ENCODE data around the gene EFNA3. TPM values are rescaled to one million over a fixed set of nuclear protein-coding genes. Genes with fewer than 3 reads are reported as not detected.

EFNA3 gene
- total and polyA plus RNA-seq, 2 of the 4 experiments (the other 2 are of a cell fraction) = 0.72 to 1.6 TPM

GRCh38 chr1:155134880-155135414, 56.3 kb downstream of the EFNA3 start:
- no TSS peak for BruUV-seq (replicated peaks)
- 0% methylated on average over 3 of the region's 18 CpGs; no CpG with 5 or more reads in 1 of the 2 experiments for WGBS, 2 experiments (ENCODE audit: extremely low coverage in 2 of 2, insufficient read length in 1 of 2)
- TF ChIP-seq CHD1 (IDR thresholded peaks at IDR 0.05; ENCODE audit: low read depth, low read length) = no peak
- peak; percentile 82 for TF ChIP-seq MAZ (IDR thresholded peaks at IDR 0.05; ENCODE audit: borderline replicate concordance, low read depth, low read length)
- TF ChIP-seq ELK1 (IDR thresholded peaks at IDR 0.05; ENCODE audit: borderline replicate concordance, low read depth, low read length) = no peak
- peak; percentile 47; the same call in 1 of the 2 replicates for TF ChIP-seq BHLHE40 (IDR thresholded peaks at IDR 0.05; ENCODE audit: low read depth, low read length)
- no peak for TF ChIP-seq RFX5 (IDR thresholded peaks at IDR 0.05; ENCODE audit: low read depth, low read length)
- no peak for TF ChIP-seq SMC3 (IDR thresholded peaks at IDR 0.05; ENCODE audit: low read depth, low read length)
- TF ChIP-seq RAD21 (IDR thresholded peaks at IDR 0.05; ENCODE audit: low read length) = no peak
- no peak for TF ChIP-seq CEBPB (IDR thresholded peaks at IDR 0.05; ENCODE audit: low read depth, low read length)
- peak; percentile 89 for TF ChIP-seq MXI1 (IDR thresholded peaks at IDR 0.05; ENCODE audit: borderline replicate concordance, low read depth, low read length)
- TF ChIP-seq POLR2A (IDR thresholded peaks at IDR 0.05; ENCODE audit: low read depth, low read length) = no peak
- TF ChIP-seq CTCF (conservative IDR thresholded peaks at IDR 0.05; ENCODE audit: low read depth, low read length) = no peak
- TF ChIP-seq USF2 (IDR thresholded peaks at IDR 0.05; ENCODE audit: low read depth, low read length) = peak; percentile 13; the same call in 1 of the 2 replicates
- no peak for TF ChIP-seq RCOR1 (IDR thresholded peaks at IDR 0.05; ENCODE audit: insufficient replicate concordance, low read length)
- no peak for TF ChIP-seq NFE2L2 (IDR thresholded peaks at IDR 0.05; ENCODE audit: low read depth, low read length)
- peak; percentile 49; the same call in 1 of the 2 replicates for TF ChIP-seq FOS (IDR thresholded peaks at IDR 0.05; ENCODE audit: low read depth, low read length)

More at GRCh38 chr1:155134880-155135414, 56.3 kb downstream of the EFNA3 start:
- peak overlapping the region; percentile 97 for H2AK9ac ChIP-seq (replicated peaks; ENCODE audit: low read depth, low read length, poor library complexity)
- no peak overlapping the region for H2BK20ac ChIP-seq (ENCODE audit: low read depth, low read length)
- H2AK5ac ChIP-seq (ENCODE audit: low read depth, low read length) = peak overlapping the region; percentile 92
- H3K4ac ChIP-seq (ENCODE audit: low read depth, low read length) = peak overlapping the region; percentile 98
- peak overlapping the region; percentile 90 for H3K9ac ChIP-seq (ENCODE audit: low read depth, low read length)
- peak; percentile 97 for DNase-seq
- H3K9me3 ChIP-seq (ENCODE audit: control insufficient read depth, insufficient read depth, low read length) = no peaks in the 10 kb centered on the region
- intact Hi-C loops (cut with micrococcal nuclease) (loop anchor here (1.0 kb wide), 1 partner anchor 32 kb away; no protein-coding TSS in a partner anchor), dilution Hi-C loops (cut with HindIII; ENCODE audit: low sequenced_read_pairs, unreplicated experiment) (no loop called here), in situ Hi-C loops (cut with MboI; ENCODE audit: low sequenced_read_pairs) (no loop called here)
- peak overlapping the region; percentile 82; the same call in 1 of the 2 replicates for H2BK120ac ChIP-seq (ENCODE audit: low read depth, low read length)
- peak overlapping the region; percentile 87 for H3K4me2 ChIP-seq (ENCODE audit: low read depth, low read length)
- ChIA-PET POLR2A (ENCODE audit: unreplicated experiment) (no interaction called here), CTCF (no interaction called here)
- peaks cover 20 to 40% of the 10 kb centered on the region in 2 experiments for H3K79me1 ChIP-seq (ENCODE audit: low read depth in 1 of 2, low read length in 2 of 2)
- peak; percentile 71 for ATAC-seq (ENCODE audit: low read depth)
- H4K5ac ChIP-seq (ENCODE audit: low read depth, low read length) = peak overlapping the region; percentile 94
- peaks cover 2% of the 10 kb centered on the region for H3K27me3 ChIP-seq (ENCODE audit: control insufficient read depth, insufficient read depth, low read length)
- no peaks in the 10 kb centered on the region for H4K20me1 ChIP-seq (ENCODE audit: insufficient read depth, low read length)
- H2BK5ac ChIP-seq (ENCODE audit: low read depth, low read length, poor library complexity, severe bottlenecking) = peak overlapping the region; percentile 91
- peaks cover 20% of the 10 kb centered on the region; the same call in 1 of the 2 replicates for H3K9me1 ChIP-seq (ENCODE audit: insufficient read depth, low read length)
- H2AFZ ChIP-seq (replicated peaks; ENCODE audit: low read length, poor library complexity) = peak overlapping the region; percentile 99
- H4K8ac ChIP-seq (ENCODE audit: low read depth in 2 of 2, low read length in 2 of 2) = peak overlapping the region; percentile 94 to 99
- peaks cover 10% of the 10 kb centered on the region for H3K4me1 ChIP-seq (ENCODE audit: control insufficient read depth, insufficient read depth, low read length)
- H2BK15ac ChIP-seq (ENCODE audit: low read depth, low read length) = peak overlapping the region; percentile 31; the same call in 1 of the 3 replicates
- H3K18ac ChIP-seq (ENCODE audit: low read depth, low read length) = peak overlapping the region; percentile 72; the same call in 1 of the 2 replicates
- H3K56ac ChIP-seq (ENCODE audit: extremely low read depth, insufficient read depth, low read length) = peak overlapping the region; percentile 86
- peaks cover 9% of the 10 kb centered on the region for H3K36me3 ChIP-seq (ENCODE audit: control insufficient read depth, insufficient read depth, low read length)
- H4K91ac ChIP-seq (ENCODE audit: insufficient read depth, low read depth, low read length) = peak overlapping the region; percentile 98
- peak overlapping the region; percentile 72 for H3K4me3 ChIP-seq (ENCODE audit: insufficient read depth, low read depth, low read length)
- peak overlapping the region; percentile 91 for H3K27ac ChIP-seq (ENCODE audit: insufficient read depth, low read length)
- peak overlapping the region; percentile 97 for H3K14ac ChIP-seq (replicated peaks; ENCODE audit: low read depth, low read length)
- peak overlapping the region; percentile 80; the same call in 1 of the 2 replicates for H3K23ac ChIP-seq (ENCODE audit: low read depth, low read length)
